GM19438 (cell line): ENCODE measurements around the gene TFDP2.
"Not testable (repeated sequence)": the region's sequence is repeated elsewhere in the genome, so short reads cannot be mapped to it uniquely, and the experiment has no call there.

ENCODE experiments used
- ATAC-seq: cut with Tn5 transposase; IDR thresholded peaks from one replicate; pipeline ENCODE4 v1.9.1; 2021; ENCODE audit warnings: low read depth; ENCODE audit not compliant: unreplicated experiment

TFDP2 gene

GRCh38 chr3:142077155-142077858 is 72.0 kb downstream of the TFDP2 start:
- ATAC-seq: no peak

DNA sequence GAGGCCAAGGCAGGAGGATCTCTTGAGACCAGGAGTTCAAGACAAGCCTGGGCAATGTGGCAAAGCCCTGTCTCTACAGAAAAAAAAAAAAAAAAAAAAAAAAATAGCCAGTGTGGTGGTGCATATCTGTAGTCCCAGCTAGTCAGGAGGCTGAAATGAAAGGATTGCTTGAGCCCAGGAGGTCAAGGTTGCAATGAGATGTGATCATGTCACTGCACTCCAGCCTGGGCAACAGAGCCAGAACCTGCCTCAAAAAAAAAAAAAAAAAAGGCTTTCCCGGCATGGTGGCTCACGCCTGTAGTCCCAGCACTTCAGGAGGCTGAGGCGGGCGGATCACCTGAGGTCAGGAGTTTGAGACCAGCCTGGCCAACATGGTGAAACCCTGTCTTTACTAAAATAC is 73.7 kb downstream of the TFDP2 start:
- not testable (repeated sequence) for ATAC-seq

DNA sequence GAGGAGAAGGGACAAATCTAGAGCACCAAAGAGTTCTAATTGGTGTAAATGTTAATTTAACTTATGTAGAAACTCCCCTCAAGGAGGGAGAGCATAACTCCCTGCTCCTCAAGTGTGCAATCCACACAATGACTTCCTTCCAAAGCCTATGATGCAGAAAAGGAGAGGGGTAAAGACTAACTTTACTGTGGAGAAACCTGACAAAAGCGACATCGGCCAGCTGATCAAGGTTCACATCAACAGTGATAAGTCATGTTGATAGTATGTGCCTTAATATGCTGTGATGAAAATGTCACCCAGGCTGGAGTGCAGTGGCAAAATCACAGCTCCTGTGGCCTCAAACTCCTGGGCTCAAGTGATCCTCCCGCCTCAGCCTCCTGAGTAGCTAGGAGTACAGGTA is 76.5 kb downstream of the TFDP2 start:
- ATAC-seq: no peak

GRCh38 chr3:142065932-142066331 is 83.4 kb downstream of the TFDP2 start:
- no peak for ATAC-seq

DNA sequence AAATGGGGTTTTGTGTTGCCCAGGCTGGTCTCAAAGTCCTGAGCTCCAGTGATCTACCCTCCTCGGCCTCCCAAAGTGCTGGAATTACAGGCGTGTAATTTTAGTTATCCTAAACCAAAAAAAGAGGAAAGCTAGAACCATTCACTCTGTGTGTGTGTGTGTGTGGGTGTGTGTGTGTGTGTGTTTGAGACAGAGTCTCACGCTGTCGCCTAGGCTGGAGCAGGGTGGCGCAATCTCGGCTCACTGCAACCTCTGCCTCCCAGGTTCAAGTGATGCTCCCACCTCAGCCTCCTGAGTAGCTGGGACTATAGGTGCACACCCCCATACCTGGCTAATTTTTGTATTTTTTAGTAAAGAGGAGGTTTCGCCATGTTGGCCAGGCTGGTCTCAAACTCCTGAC is 84.0 kb downstream of the TFDP2 start:
- no peak for ATAC-seq

GRCh38 chr3:142064454-142064853 is 84.9 kb downstream of the TFDP2 start:
- ATAC-seq: no peak

DNA sequence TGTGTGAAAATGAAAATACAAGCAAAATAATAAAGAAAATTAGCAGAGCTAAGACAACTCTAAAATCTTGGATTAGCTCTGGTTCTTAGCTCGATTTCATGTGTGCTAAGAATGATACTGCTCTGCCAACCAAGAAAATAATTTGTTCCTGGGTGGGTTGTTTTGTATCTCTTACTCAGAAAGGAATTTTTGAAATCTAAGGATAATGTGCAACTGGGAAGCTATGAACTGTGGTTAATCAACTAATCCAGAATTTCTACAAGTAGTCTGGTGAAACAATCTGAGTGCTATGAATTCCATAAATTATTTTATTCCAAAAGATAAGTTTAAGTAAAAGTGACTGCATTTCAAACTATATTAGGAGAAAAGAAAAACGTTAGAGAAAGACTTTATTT is 92.0 kb downstream of the TFDP2 start:
- ATAC-seq: no peak

GRCh38 chr3:142056656-142057330 is 92.6 kb downstream of the TFDP2 start:
- no peak for ATAC-seq

GRCh38 chr3:142053835-142054234 is 95.5 kb downstream of the TFDP2 start:
- ATAC-seq: no peak

GRCh38 chr3:142053244-142053643 is 96.1 kb downstream of the TFDP2 start:
- ATAC-seq: no peak

DNA sequence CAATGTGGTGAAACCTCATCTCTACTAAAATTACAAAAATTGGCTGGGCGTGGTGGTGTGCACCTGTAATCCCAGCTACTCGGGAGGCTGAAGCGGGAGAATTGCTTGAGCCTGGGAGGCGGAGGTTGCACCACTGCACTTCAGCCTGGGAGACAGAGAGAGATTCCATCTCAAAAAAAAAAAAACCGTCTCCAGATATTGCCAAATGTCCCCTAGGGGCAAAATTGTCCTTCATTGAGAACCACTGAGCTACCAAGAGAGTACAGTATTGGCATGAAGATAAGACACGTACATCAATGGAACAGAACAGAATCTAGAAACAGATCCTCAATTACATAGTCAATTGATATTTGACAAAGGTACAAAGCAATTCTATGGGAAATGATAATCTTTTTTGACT is 98.0 kb downstream of the TFDP2 start:
- ATAC-seq: no peak

DNA sequence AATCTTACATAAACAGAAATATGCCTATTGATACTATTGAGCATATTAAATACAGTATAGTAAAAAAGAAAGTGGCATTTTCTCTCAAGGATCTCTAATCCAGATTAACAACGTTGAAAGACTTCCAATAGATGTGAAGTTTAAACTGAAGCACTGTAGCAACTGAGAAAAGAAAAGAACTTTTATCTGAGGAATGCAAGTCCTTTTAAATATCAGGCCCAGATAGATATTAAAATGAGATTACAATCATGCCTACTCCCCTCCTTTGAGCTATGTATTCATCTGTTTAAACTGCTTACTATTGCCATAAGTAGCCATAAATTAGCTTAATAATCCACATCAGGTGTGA is 102.3 kb downstream of the TFDP2 start:
- no peak for ATAC-seq

DNA sequence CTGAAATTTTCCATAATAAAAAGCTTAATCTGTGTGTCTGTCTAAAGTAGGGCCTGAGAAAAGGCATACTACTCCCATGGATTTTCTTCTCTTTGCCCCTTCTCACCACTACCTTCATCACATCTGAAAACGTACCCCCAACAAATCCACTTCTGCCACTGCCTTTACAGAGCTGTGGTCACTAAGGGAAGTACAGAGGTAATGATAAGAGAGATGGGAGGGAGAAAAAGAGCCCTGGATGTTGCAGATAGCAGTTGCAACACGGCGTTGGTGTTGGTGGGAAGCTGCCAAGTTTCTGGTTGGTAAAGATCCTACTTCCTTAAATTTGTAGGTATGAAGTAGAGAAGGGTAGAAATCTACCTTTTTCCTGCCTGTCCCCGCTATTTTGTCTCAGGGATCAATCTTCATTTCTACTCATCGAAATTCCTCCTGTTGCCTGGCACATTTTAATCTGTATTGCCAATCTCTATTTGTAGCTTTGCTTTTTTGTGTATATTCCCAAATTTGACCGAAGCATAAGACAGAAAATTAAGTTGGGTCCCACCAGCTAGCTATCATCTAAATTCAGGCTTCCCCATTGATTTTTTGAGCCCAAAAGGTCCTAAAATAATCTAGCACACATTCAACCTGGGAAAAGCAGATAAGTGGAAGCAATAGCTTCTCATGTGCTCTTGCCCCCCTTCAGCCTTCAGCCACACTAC is 102.9 kb downstream of the TFDP2 start:
- no peak for ATAC-seq

- ATAC-seq: no peak
These were observed 108.3 kb downstream of the TFDP2 start for GRCh38 chr3:142040941-142041491.

- ATAC-seq: no peak
These were observed 113.9 kb downstream of the TFDP2 start for GRCh38 chr3:142035308-142035922.

DNA sequence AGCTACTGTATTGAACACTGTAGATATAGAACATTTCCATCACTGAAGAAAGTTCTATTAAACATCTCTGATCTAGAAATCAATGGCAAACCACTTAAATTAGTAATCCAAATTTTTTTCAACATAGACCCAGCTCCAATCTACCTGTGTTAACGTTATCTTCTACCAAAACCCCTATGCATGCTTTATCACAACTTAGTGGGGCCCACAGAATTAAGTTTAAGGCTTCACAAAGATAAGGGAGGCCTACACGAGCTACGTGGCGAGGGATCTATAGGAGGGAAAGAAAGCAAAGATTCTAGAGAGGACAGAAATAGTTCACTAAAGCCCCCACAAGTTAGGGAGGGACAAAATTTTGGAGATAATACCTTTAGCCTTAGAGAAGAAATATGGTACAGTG is 116.1 kb downstream of the TFDP2 start:
- ATAC-seq: no peak

GRCh38 chr3:142031575-142031974 is 117.8 kb downstream of the TFDP2 start:
- no peak for ATAC-seq

- ATAC-seq: no peak
These were observed 119.6 kb downstream of the TFDP2 start for GRCh38 chr3:142029791-142030190.

- ATAC-seq: no peak
These were observed 120.2 kb downstream of the TFDP2 start for GRCh38 chr3:142029052-142029642.

GRCh38 chr3:142028243-142028777 is 121.0 kb downstream of the TFDP2 start:
- ATAC-seq: no peak
